HepG2 (cell line): ENCODE results near the gene MYLK2. TPM values are rescaled to one million over a fixed set of nuclear protein-coding genes. Genes with fewer than 3 reads are reported as not detected.

Experiments
- ATAC-seq: fragments of 200-7000 bp; cut with Tn5 transposase; 3 replicates; pipeline ENCODE4 v1.9.1; 2020; ENCODE audit warnings: mild to moderate bottlenecking, moderate library complexity
- BruUV-seq: library from RNA; stranded (reverse); fragments of 400-500 nt; replicated peaks from 2 replicates; lab custom pipeline; 2021; lab: Mats Ljungman, UMichigan
- CTCF ChIA-PET: fragments of 300-600 bp; formaldehyde crosslinking; extraction: SDS; loops from one replicate; lab custom pipeline; 2021; ENCODE audit warnings: low total read pairs, inconsistent platforms, low intra/inter-chr PET ratio; lab: Yijun Ruan, JAX
- POLR2A ChIA-PET: fragments of 350-600 bp; sonication (Branson Sonifier 250); formaldehyde crosslinking; loops from one replicate; lab custom pipeline; 2020; ENCODE audit warnings: antibody characterized with exemption, inconsistent platforms; lab: Yijun Ruan, JAX
- DNase-seq: peaks from one replicate; pipeline ENCODE4 v3.0.0-alpha.2; 2015; ENCODE audit warnings: low spot score
- FAIRE-seq: peaks from 3 replicates; lab custom pipeline; 2011; peaks lifted over from hg19 to GRCh38; lab: Jason Lieb, UNC
- H2AFZ ChIP-seq: one replicate; pipeline ENCODE4 v1.6.1; 2011; ENCODE audit warnings: low read length, inconsistent platforms
- H3K27ac ChIP-seq: fragments of 300-600 bp; 3 replicates; pipeline ENCODE4 v1.8.0; 2011; ENCODE audit warnings: mixed run types, mild to moderate bottlenecking, mixed read lengths, low read length, inconsistent platforms; ENCODE audit not compliant: insufficient read depth; ENCODE audit errors: extremely low read length
- H3K27me3 ChIP-seq, 2 experiments: fragments of 200-600 bp in 1 of 2; 2 replicates in 1 of 2; 3 replicates in 1 of 2; pipeline versions ENCODE4 v1.6.0 to v1.8.0; 2011; ENCODE audit warnings: low read length in 2 of 2, mild to moderate bottlenecking in 2 of 2, moderate library complexity in 2 of 2, inconsistent platforms in 1 of 2; ENCODE audit not compliant: insufficient read depth in 2 of 2, control insufficient read depth in 1 of 2
- H3K36me3 ChIP-seq, 2 experiments: fragments of 200-600 bp in 1 of 2; replicated peaks in 1 of 2; 2 replicates in 1 of 2; 3 replicates in 1 of 2; pipeline versions ENCODE4 v1.5.1 to v1.8.0; 2011; ENCODE audit warnings: low read length in 2 of 2, inconsistent platforms in 1 of 2; ENCODE audit not compliant: insufficient read depth in 2 of 2, control insufficient read depth in 1 of 2
- H3K4me1 ChIP-seq: 2 replicates; pipeline ENCODE4 v1.5.1; 2012; ENCODE audit warnings: low read length, inconsistent platforms; ENCODE audit not compliant: insufficient read depth
- H3K4me2 ChIP-seq: 2 replicates; pipeline ENCODE4 v1.6.0; 2011; ENCODE audit warnings: low read depth, low read length, inconsistent platforms
- H3K4me3 ChIP-seq, 3 experiments: fragments of 200-600 bp in 1 of 3; sonication (generic), shearing (Covaris generic) in 1 of 3; replicated peaks in 1 of 3; 2 replicates each; pipeline ENCODE4 v1.5.1; 2011 to 2016; ENCODE audit warnings: low read length in 3 of 3, inconsistent platforms in 2 of 3, low read depth in 2 of 3, mild to moderate bottlenecking in 2 of 3, control low read depth in 1 of 3, mixed read lengths in 1 of 3; ENCODE audit not compliant: insufficient read depth in 1 of 3
- H3K79me2 ChIP-seq: one replicate; pipeline ENCODE4 v1.6.1; 2011; ENCODE audit warnings: low read length, inconsistent platforms; ENCODE audit not compliant: insufficient read depth
- H3K9ac ChIP-seq: 2 replicates; pipeline ENCODE4 v1.6.0; 2011; ENCODE audit warnings: mild to moderate bottlenecking, low read depth, low read length, inconsistent platforms; ENCODE audit not compliant: insufficient read depth
- H3K9me3 ChIP-seq: 2 replicates; pipeline ENCODE4 v1.5.1; 2012; ENCODE audit warnings: mild to moderate bottlenecking, low read length
- H4K20me1 ChIP-seq: 2 replicates; pipeline ENCODE4 v1.6.0; 2011; ENCODE audit warnings: inconsistent platforms, mild to moderate bottlenecking, low read length, moderate library complexity; ENCODE audit not compliant: insufficient read depth
- KLF9 ChIP-seq: IDR thresholded peaks from 2 replicates; pipeline ENCODE4 v1.6.1; 2016; ENCODE audit warnings: low read depth
- SUZ12 ChIP-seq: fragments of 150-350 bp; IDR thresholded peaks from 2 replicates; pipeline ENCODE4 v1.6.1; 2014; ENCODE audit warnings: low read depth, low read length
- ZBTB20 ChIP-seq: sonication (generic); formaldehyde crosslinking; IDR thresholded peaks from 2 replicates; pipeline ENCODE4 v1.8.1; 2023; ENCODE audit warnings: missing genetic modification reagents, low read depth, mild to moderate bottlenecking, borderline replicate concordance
- ZFP91 ChIP-seq: sonication (generic); formaldehyde crosslinking; IDR thresholded peaks from 2 replicates; pipeline ENCODE4 v1.9.0; 2022; ENCODE audit warnings: missing genetic modification reagents, mild to moderate bottlenecking, borderline replicate concordance
- ZGPAT ChIP-seq: IDR thresholded peaks from 2 replicates; pipeline ENCODE4 v1.6.1; 2016; ENCODE audit warnings: mild to moderate bottlenecking
- ZNF549 ChIP-seq: sonication (generic); formaldehyde crosslinking; IDR thresholded peaks from 2 replicates; pipeline ENCODE4 v1.5.0; 2020; ENCODE audit warnings: missing genetic modification reagents
- WGBS: methylation state at CpG from one replicate; pipeline ENCODE4 v1.1.6; 2017; ENCODE audit warnings: low lambda C conversion rate; 5-methylcytosine and 5-hydroxymethylcytosine counted together
- in situ Hi-C: cut with HindIII; loops from 2 replicates; pipeline ENCODE4 v1.10.0; 2017; ENCODE audit warnings: low pct_unique_long_range_greater_than_20kb; ENCODE audit not compliant: extremely low pct_ligation_motif_present
- intact Hi-C: fragments of 100-400 bp; cut with micrococcal nuclease; formaldehyde crosslinking; loops from one replicate; pipeline ENCODE4 v1.10.0; 2022; ENCODE audit not compliant: unreplicated experiment
- polyA plus RNA-seq, 8 experiments: library from polyadenylated mRNA; depleted of rRNA in 3 of 8; stranded (reverse) in 7 of 8; unstranded in 1 of 8; fragments of >200 nt; fragmentation: Illumina TruSeq in 4 of 8; extraction: Trizol in 4 of 8; gene quantifications; 2 replicates each; pipeline versions ENCODE4 v1.2.1 to v1.2.3, GENCODE V29; 2011 to 2016; ENCODE audit warnings: low read depth in 4 of 8, missing spikeins in 1 of 8, mixed read lengths in 1 of 8; ENCODE audit not compliant: insufficient read depth in 1 of 8
- total RNA-seq, 5 experiments: library from RNA; depleted of rRNA; stranded (reverse); fragments of >200 nt; fragmentation: Illumina TruSeq; extraction: Trizol; gene quantifications; 2 replicates each; pipeline ENCODE4 v1.2.3, GENCODE V29; 2016; ENCODE audit warnings: low read depth in 1 of 5

The MYLK2 gene
- total and polyA plus RNA-seq, 2 of the 13 experiments (the other 11 are each of a cell fraction or from before 2014, with no cell fraction given): 0.27 TPM; not detected in 1

GRCh38 chr20:31818376-31818908 is 714 bp upstream of the MYLK2 start:
- Histone ChIP-seq H4K20me1 (no peaks in the 10 kb centered on the region), H3K79me2 (no peaks in the 10 kb centered on the region), H3K27ac (no peak overlapping the region), H2AFZ (no peak overlapping the region), H3K4me3 (no peak overlapping the region), H3K4me2 (no peak overlapping the region), H3K9me3 (no peaks in the 10 kb centered on the region), H3K36me3 (no peaks in the 10 kb centered on the region), H3K27me3 (peaks cover 0 to 23% of the 10 kb centered on the region in 2 experiments; a peak in 4 of 5 replicates), H3K9ac (no peak overlapping the region)
- intact Hi-C loops (no loop called here), in situ Hi-C loops (no loop called here)
- FAIRE-seq (no peak), DNase-seq (no peak), ATAC-seq (no peak)
- ChIA-PET CTCF (no interaction called here), POLR2A (no interaction called here)
- WGBS: 28% methylated on average over 8 of the region's 8 CpGs
- no TSS peak for BruUV-seq
- TF ChIP-seq KLF9 (CRISPR knock-in tag) (no peak), ZFP91 (CRISPR knock-in tag) (no peak), ZBTB20 (CRISPR knock-in tag) (no peak), ZNF549 (CRISPR knock-in tag) (no peak), ZGPAT (CRISPR knock-in tag) (no peak), SUZ12 (no peak)
- TF ChIP-seq, all 625 proteins: peak for 0
- 0 out of 2 replicates have a peak, but pooled peaks cover 7% of the 10 kb centered on the region for H3K4me1 ChIP-seq
